Activated T-cell treated with anti-CD3 and anti-CD28 coated beads for 48 hours (primary cell): ENCODE data around the gene ZNF397.
"Not testable (repeated sequence)": the region's sequence is repeated elsewhere in the genome, so short reads cannot be mapped to it uniquely, and the experiment has no call there.

Experiments used
- DNase-seq: peaks from one replicate; pipeline ENCODE4 v3.0.0-alpha.2; 2020; ENCODE audit warnings: low read depth

The ZNF397 gene

DNA sequence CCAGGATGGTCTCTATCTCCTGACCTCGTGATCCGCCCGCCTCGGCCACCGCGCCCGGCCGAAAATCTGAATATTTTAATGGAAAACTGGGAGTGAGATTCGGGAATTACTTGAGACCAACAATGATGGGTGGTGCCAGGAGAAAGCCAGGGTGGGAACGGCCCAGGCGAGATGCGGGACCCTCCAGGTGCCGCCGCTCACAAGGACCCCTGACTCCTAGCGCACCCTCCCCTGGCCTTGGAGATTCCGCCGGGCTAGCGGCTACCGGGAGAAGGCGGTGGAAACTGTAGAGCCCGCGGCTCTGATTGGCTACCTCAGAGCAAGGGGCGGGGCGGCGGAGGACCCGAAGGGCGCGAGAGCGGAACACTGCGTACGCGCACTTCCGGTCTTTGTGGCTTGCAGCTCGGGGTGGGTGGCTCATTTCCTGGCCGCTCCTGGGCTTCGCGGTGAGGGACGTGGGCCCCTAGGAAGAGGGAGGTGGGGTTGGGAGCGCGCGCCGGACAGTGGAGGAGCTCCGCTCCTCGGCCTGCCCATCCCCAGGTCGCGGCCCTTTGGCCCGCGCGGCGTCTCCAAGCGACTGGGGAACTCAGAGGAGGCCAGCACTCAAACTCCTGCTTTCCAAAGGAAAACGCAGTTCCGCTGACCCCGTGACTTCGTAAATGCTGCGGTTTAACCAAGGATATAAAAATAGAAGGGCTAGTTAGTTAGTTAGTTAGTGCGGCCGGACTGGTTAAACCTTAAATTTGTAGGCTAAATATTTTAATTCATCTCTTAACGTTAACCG lies at the start of gene ZNF397:
TSS of gene ZNF397 (plus strand) at position 371 of the 784 bp plus-strand sequence. CDS start 1,437 bp downstream, outside the sequence.
- peak; percentile 94 for DNase-seq

DNA sequence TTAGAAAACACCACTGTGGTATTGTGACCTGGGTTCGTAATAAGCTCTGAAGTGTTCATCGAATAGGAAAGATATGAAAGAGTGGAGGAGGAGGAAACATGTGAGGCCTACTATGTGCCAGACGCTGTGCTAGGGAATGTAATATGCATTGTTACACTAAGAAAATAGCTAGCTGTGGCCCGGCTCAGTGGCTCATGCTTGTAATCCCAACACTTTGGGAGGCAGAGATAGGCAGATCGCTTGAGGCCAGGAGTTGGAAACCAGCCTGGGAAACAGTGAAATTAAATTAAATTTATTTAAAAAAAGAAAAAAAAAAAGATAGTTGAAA lies 49.2 kb upstream of the ZNF397 start:
- no peak for DNase-seq

DNA sequence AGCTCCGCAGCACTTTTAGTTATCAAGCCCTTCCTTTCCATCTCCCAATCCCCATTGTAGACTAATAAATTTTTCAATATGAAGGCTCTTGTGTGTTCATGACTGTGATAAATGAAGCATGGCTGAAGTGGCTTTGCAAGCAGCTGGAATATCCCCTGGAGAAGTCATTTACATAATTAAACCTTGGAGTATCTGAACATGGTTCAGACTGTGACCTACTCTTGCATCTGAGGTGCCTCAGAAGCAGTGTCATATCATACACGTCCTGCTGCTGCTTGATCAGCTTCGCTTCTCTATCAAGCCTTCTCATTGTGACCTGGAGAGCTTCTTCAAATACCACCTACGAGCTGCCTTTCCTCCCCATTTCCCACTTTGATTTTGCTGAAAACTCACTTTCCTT lies 48.4 kb upstream of the ZNF397 start:
- no peak for DNase-seq

DNA sequence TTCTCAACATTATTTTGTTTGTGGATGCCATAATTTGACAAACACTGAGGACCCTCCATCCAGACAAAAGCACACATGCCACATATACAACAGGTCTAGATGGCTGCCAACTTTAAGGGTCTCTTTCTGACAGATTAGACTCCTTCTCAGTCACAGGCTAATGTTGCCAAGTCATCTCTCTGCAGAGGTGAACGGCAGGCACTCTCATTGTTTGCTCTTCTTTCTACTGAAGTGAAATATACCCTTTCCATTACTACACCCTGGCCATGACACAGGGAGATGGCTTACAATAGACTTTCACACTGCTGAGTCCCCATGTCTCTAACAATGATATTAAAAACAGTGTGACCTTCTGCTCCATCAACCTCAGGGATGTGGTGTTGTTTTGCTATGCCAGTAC lies 47.5 kb upstream of the ZNF397 start:
- DNase-seq, result no peak

DNA sequence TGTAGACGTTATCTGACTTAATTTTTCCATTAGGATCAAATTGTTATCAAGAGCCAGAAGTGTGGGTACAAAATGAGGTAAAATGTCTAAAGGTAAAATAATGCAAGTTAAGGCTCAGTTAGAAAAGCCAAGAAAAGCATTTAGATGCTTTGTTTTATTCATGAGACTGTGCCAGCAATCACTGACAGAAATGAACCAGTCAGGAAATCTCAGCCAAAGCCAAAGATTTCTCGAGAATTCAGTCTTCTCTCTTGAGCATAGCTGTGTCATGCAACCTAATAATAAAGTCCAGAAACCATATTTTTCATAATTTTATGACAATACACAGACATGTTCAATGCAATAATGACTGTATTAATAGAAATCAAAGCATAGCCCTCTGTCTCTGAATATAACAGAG lies 43.5 kb upstream of the ZNF397 start:
- no peak for DNase-seq

GRCh38 chr18:35201256-35201931 lies 39.4 kb upstream of the ZNF397 start:
- DNase-seq, result no peak

- DNase-seq, result no peak
These were observed 37.8 kb upstream of the ZNF397 start for GRCh38 chr18:35203067-35203466.

- DNase-seq, result no peak
These were observed 35.6 kb upstream of the ZNF397 start for GRCh38 chr18:35205199-35205712.

- not testable (repeated sequence) for DNase-seq
These were observed 34.9 kb upstream of the ZNF397 start for GRCh38 chr18:35205746-35206458.

GRCh38 chr18:35215026-35215425 lies 25.8 kb upstream of the ZNF397 start:
- DNase-seq, result no peak

DNA sequence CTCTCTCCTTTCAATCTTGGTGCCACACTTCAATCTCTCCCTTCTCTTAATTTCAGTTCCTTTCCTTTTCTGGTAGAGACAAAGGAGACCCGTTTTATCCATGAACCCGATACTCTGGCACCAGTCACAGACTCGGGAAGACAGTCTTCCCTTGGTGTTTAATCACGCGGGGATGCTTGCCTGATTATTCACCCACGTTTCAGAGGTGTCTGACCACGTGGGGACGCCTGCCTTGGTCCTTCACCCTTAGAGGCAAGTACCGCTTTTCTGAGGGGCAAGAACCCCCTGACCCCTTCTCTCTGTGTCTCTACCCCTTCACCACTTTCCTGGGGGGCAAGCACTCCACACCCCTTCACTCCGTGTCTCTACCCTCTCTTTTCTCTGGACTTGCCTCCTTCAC lies 24.2 kb upstream of the ZNF397 start:
- DNase-seq, result not testable (repeated sequence)

DNA sequence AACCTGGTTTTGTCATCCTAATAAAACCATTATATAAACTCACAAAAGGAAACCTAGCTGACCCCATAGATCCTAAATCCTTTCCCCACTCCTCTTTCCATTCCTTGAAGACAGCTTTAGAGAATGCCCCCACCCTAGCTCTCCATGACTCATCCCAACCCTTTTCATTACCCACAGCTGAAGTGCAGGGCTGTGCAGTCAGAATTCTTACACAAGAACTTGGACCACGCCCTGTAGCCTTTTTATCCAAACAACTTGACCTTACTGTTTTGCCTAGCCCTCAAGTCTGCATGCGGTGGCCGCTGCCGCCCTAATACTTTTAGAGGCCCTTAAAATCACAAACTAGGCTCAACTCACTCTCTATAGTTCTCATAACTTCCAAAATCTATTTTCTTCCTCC lies 21.5 kb upstream of the ZNF397 start:
- DNase-seq, result not testable (repeated sequence)

- DNase-seq, result no peak
These were observed 20.4 kb upstream of the ZNF397 start for GRCh38 chr18:35220424-35220823.

DNA sequence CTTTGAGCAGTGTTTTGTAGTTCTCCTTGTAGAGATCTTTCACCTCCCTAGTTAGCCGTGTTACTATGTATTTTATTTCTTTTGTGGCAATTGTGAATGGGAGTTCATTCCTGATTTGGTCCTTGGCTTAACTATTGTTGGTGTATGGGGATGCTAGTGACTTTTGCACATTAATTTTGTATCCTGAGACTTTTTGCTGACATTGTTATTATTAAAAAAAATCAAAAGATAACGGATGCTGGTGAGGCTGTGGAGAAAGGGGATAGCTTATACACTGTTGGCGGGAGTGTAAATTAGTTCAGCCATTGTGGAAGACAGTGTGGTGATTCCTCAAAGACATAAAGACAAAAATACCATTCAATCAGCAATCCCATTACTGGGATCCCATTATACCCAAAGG lies 17.0 kb upstream of the ZNF397 start:
- DNase-seq, result no peak

DNA sequence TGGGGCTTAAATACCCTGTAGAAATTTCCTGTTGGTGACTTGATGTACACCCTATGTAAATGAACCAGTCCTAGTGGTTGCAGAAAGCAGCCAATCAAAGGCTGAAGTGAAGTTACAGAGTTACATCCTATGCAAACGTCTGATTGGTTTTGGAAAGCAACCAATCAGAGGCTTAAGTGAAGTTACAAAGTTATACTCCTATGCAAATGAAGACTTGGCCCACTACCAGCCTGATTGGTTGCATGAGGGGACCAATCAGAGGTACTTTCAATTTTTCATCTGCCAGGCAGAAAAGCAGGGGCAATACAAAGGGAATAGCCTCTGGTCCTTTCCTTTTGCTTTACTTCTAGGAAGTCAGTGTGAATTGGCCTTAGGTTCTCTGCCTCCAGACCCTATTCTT lies 13.6 kb upstream of the ZNF397 start:
- DNase-seq, result no peak

GRCh38 chr18:35231052-35231451 lies 9.8 kb upstream of the ZNF397 start:
- peak; percentile 53 for DNase-seq

- no peak for DNase-seq
These were observed 4.1 kb upstream of the ZNF397 start for GRCh38 chr18:35236571-35237363.

DNA sequence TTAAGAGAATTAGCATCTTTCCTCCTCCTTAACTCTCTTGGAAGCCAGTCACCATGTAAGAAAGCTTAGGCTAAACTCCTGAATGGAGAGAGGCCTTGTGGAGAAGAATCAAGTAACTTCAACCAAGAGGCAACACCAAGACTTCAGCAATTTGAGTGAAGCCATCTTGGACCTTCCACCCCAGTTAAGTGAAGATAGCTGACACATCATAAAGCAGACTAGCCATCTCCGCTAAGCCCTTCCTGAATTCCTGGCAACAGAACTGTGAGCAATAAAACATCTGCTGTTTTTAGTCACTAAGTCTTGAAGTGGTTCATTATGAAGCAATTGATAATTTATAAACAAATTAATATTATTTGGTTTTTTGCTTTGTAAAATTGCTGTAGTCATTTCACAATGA lies 1.5 kb upstream of the ZNF397 start:
- DNase-seq, result no peak

GRCh38 chr18:35241448-35241804 lies 592 bp downstream of the ZNF397 start:
- DNase-seq, result no peak

DNA sequence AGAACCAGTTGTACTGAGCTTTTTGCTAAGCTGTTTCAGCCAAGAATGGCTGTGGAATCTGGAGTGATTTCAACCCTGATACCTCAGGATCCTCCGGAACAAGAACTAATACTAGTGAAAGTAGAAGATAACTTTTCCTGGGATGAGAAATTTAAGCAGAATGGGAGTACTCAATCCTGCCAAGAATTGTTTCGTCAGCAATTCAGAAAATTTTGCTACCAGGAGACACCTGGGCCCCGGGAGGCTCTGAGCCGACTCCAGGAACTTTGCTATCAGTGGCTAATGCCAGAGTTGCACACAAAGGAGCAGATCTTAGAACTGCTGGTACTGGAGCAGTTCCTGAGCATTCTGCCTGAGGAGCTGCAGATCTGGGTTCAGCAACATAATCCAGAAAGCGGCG lies 1.6 kb downstream of the ZNF397 start:
- no peak for DNase-seq

DNA sequence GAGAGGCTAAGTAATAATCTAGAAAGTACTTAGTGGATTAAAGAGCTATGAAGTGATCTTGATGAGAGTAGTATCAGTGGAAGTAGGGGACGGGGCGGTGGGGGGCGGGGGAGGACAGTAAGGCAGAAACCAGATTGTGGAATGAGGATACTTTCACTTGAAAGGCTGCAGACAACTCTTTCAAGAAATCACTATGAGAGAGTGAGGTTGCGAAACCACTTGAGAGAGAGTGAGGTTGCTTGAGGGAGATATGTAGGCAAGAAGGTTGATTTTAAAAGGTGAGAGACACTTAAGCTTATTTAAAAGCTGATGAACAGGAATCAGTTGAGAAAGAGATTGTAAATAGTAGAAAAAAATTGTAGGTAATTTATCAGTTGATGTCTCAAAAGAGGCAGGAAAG lies 3.8 kb downstream of the ZNF397 start:
- DNase-seq, result no peak

- DNase-seq, result no peak
These were observed 5.0 kb downstream of the ZNF397 start for GRCh38 chr18:35245719-35246317.
